Right lobe of liver (tissue), 6 donors: Measurements from ENCODE around the gene DNAJB6. TPM values are rescaled to one million over a fixed set of nuclear protein-coding genes. Genes with fewer than 3 reads are reported as not detected.

ENCODE experiments used
- ATAC-seq, 4 donors: fragments of 200-7000 bp; cut with Tn5 transposase; one replicate each; pipeline ENCODE4 v1.9.1; 2020; ENCODE audit warnings: mild to moderate bottlenecking in 4 of 4, moderate library complexity in 4 of 4
- DNase-seq, 3 donors: peaks; one replicate each; pipeline ENCODE4 v3.0.0-alpha.2; 2020
- H3K27ac ChIP-seq, 3 donors: fragments of 200-600 bp; one replicate each; pipeline ENCODE4 v1.8.0; 2022
- H3K27me3 ChIP-seq, 2 donors: fragments of 200-600 bp; one replicate each; pipeline ENCODE4 v1.8.0; 2022
- H3K36me3 ChIP-seq, 4 donors: fragments of 200-600 bp; sonication (generic) in 1 of 4; one replicate each; pipeline versions ENCODE4 v1.5.1 to v1.8.0; 2017 to 2022; ENCODE audit warnings: control low read depth in 1 of 4
- H3K4me1 ChIP-seq, 4 donors: fragments of 200-600 bp; sonication (generic) in 1 of 4; one replicate each; pipeline versions ENCODE4 v1.5.1 to v1.8.0; 2017 to 2022; ENCODE audit warnings: control low read depth in 1 of 4
- H3K4me3 ChIP-seq, 3 donors: fragments of 200-600 bp; one replicate each; pipeline ENCODE4 v1.8.0; 2022
- H3K9me3 ChIP-seq, 4 donors: fragments of 200-600 bp; sonication (generic) in 1 of 4; one replicate each; pipeline versions ENCODE4 v1.5.1 to v1.8.0; 2017 to 2022; ENCODE audit warnings: control low read depth in 1 of 4
- CTCF ChIP-seq, 4 donors: fragments of 200-600 bp in 3 of 4; fragments of 450-650 bp in 1 of 4; IDR thresholded peaks; one replicate each; pipeline versions ENCODE4 v1.5.1 to v1.8.0; 2016 to 2022; ENCODE audit warnings: antibody characterized with exemption in 4 of 4, mild to moderate bottlenecking in 2 of 4
- POLR2A ChIP-seq: fragments of 450-650 bp; IDR thresholded peaks from one replicate; pipeline ENCODE4 v1.6.1; 2017; ENCODE audit warnings: antibody characterized with exemption, mild to moderate bottlenecking
- WGBS: methylation state at CpG from one replicate; pipeline ENCODE4 v1.1.6; 2018; ENCODE audit warnings: low coverage, low lambda C conversion rate; ENCODE audit not compliant: insufficient coverage; ENCODE audit errors: missing lambda C conversion rate; 5-methylcytosine and 5-hydroxymethylcytosine counted together
- intact Hi-C, 2 donors: fragments of 100-400 bp; cut with DNase I; formaldehyde crosslinking; loops; one replicate each; pipeline versions ENCODE4 v1.11.2 to v1.14.1; 2022
- total RNA-seq, 6 experiments: library from RNA; depleted of rRNA in 2 of 6; stranded (reverse); fragments of >200 nt in 2 of 6; fragmentation: NEBNext Ultra II Directional in 3 of 6; extraction: Animal tissue kit (Norgen Biotek cat#: 25700) in 3 of 6; gene quantifications; one replicate each; pipeline versions ENCODE4 v1.1.0 to v1.2.4, GENCODE V29; 2016 to 2023
- donor health status: DM: no; HTN: yes; CAD: no.
- donor health status: DM: no; HTN: no; CAD: no.
- donor health status: DM: no; HTN: no; CAD: no.
- donor health status: DM: no; HTN: yes; CAD: no.
- donor health status: DM: no; HTN: yes; CAD: no.

DNAJB6 gene
- total RNA-seq, 6 experiments from 2014 or later = 24.5 to 38.0 (median 35.2) TPM

DNA sequence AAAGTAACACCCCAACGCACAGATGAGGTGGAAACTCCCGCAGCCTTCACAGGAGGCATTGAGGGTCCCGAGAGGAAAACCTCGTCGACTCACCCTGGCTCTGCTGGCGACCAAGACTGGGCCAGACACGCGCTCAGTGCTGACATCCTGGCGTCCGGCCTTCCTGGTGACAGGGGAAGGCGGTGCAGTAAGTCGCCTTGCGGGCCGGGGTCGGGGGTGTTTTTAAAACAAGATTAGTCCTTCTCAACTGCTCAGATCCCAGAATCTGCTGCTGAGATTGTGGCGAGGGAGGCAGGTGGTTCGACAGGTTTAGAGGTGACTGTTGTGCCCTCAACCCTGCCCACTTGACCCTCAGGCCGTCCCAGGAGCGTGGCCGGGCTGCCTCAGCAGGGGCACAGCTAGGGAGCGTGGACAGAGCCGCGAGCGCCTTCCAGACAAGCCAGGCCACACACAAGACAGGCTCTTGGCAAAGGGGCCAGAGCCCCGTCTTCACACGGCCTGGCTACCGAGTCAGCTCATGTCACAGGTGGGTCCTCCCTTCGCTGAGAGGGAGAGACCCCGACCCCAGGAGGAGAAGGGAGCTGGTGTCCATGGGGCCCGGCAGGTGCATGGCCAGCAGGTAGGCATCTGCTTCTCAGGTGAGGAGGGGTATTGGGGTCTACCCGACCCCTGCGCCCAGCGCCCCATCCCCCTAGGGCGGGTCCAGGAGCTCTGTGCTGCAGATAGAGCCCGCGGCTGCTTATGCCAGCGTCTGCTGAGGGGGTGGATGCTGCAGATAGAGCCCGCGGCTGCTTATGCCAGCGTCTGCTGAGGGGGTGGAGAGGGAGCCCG is 81.6 kb downstream of the DNAJB6 start:
- intact Hi-C loops = no loop called here
- Histone ChIP-seq H3K4me3 (no peak overlapping the region), H3K36me3 (peaks cover 0 to 16% (median 2%) of the 10 kb centered on the region in 4 donors), H3K27me3 (no peaks in the 10 kb centered on the region), H3K4me1 (no peaks in the 10 kb centered on the region), H3K9me3 (no peaks in the 10 kb centered on the region), H3K27ac (no peak overlapping the region)
- ATAC-seq (no peak), DNase-seq (no peak)
- TF ChIP-seq POLR2A (no peak), CTCF (IDR thresholded peaks at IDR 0.05) (no peak)
- 100% methylated on average over 2 of the region's 41 CpGs for WGBS

DNA sequence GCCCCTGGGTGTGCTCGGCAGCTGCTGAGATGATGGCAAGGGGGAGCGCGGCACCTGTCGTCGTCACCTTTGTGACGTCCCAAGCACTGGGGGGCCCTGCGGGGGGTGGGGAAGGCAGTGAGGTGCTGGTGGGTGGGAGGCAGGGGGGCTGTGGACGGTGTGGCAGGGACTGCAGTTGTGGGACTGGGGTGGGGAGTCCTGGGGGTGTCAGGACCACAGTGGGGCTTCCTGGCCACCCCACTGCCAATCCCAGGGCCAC is 82.2 kb downstream of the DNAJB6 start:
- Histone ChIP-seq H3K4me1 (no peaks in the 10 kb centered on the region), H3K36me3 (peaks cover 0 to 16% (median 2%) of the 10 kb centered on the region in 4 donors), H3K27me3 (no peaks in the 10 kb centered on the region), H3K27ac (no peak overlapping the region), H3K4me3 (no peak overlapping the region), H3K9me3 (no peaks in the 10 kb centered on the region)
- no peak for DNase-seq
- intact Hi-C loops = no loop called here
- whole genome bisulfite sequencing = no CpG with 5 or more reads among the region's 8 CpGs
- TF ChIP-seq CTCF (IDR thresholded peaks at IDR 0.05) = no peak
- TF ChIP-seq POLR2A = no peak
- ATAC-seq = no peak

GRCh38 chr7:157422279-157422678 is 85.5 kb downstream of the DNAJB6 start:
- Histone ChIP-seq H3K9me3 (no peaks in the 10 kb centered on the region), H3K27ac (no peak overlapping the region), H3K27me3 (no peaks in the 10 kb centered on the region), H3K4me1 (no peaks in the 10 kb centered on the region), H3K36me3 (peaks cover 0 to 1% (median under 1%) of the 10 kb centered on the region in 4 donors), H3K4me3 (no peak overlapping the region)
- TF ChIP-seq POLR2A = no peak
- TF ChIP-seq CTCF (IDR thresholded peaks at IDR 0.05) = no peak
- intact Hi-C loops = no loop called here
- 86% methylated on average over 19 of the region's 23 CpGs for WGBS
- ATAC-seq (no peak), DNase-seq (no peak)

DNA sequence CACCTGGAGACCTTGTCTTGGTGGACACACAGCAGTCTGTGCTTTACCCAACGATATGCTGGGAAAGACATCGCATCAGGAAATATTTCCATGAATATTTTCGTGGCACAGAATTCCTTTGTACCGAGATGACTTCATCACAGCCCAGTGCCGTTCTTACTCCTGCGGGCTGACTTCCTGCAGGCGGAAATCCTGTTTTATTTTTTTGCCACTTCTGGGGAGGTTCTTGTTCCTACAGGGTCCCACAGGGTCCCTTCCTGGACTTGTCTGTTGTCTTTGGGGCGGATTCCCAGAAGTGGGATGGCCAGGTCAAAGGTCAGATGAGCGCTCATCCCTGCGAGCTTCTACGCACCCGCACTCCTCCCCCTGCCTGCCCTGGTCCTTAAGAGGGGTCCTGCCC is 86.5 kb downstream of the DNAJB6 start:
- H3K27ac ChIP-seq = no peak overlapping the region
- H3K27me3 ChIP-seq = no peaks in the 10 kb centered on the region
- WGBS = 69% methylated on average over 9 of the region's 12 CpGs
- H3K4me3 ChIP-seq = no peak overlapping the region
- no peaks in the 10 kb centered on the region for H3K4me1 ChIP-seq
- no peaks in the 10 kb centered on the region for H3K36me3 ChIP-seq
- H3K9me3 ChIP-seq = no peaks in the 10 kb centered on the region
- DNase-seq = no peak
- peak; percentile 30 to 55 (median 43) for ATAC-seq
- TF ChIP-seq CTCF (IDR thresholded peaks at IDR 0.05) (no peak), POLR2A (no peak)
- intact Hi-C loops = no loop called here
